ENCODE measurements around the gene GNG4. TPM values are rescaled to one million over a fixed set of nuclear protein-coding genes. Genes with fewer than 3 reads are reported as not detected.

The GNG4 gene
- total RNA-seq, 1 donor from 2014 or later, result 0.60 TPM

DNA sequence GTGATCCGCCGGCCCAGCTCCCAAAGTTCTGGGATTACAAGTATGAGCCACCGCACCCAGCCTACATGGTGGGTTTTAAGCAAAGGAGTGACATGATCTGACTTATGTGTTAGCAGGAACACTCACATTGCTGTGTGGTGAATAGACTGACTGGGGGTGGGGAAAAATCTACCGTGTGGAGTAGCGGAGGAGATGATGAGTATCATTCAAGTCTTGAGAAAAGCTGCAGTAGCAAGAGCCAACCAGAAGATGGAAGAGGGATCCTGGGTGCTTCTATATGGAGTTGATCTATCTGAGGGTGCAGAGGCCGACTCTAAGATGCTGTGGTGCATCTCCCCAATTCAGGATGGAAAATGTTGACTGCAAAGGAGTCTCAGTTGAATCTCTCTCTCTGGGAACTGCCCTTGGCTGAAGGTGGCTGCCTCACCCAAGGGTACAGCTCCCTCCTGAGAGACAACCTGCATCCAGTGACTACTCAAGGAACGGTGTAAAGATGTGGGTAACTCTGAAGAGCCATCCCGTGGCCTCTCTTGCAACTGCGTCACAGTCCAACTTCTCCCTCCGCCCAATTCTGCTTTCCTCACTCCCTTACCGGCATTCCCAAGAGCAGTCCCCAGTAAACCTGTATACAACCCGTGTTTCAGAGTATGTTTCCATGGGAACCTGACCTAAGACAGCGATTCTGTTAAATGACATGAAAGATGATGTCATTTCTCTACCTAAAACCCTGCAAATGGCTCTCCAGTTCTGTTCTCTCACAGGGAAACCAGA, 137.9 kb downstream of the GNG4 start:
- Mint-ChIP-seq H3K27me3 (ENCODE audit: low read depth) (no peaks in the 10 kb centered on the region), H3K36me3 (ENCODE audit: low read depth) (no peaks in the 10 kb centered on the region), H3K9me3 (ENCODE audit: low read depth) (no peaks in the 10 kb centered on the region), H3K4me1 (ENCODE audit: low read depth) (no peaks in the 10 kb centered on the region), H3K27ac (ENCODE audit: unreplicated experiment) (no peak overlapping the region), H3K4me3 (ENCODE audit: unreplicated experiment) (no peak overlapping the region)
- DNase-seq (ENCODE audit: low spot score), result no peak
- TF ChIP-seq, protein P1, sequence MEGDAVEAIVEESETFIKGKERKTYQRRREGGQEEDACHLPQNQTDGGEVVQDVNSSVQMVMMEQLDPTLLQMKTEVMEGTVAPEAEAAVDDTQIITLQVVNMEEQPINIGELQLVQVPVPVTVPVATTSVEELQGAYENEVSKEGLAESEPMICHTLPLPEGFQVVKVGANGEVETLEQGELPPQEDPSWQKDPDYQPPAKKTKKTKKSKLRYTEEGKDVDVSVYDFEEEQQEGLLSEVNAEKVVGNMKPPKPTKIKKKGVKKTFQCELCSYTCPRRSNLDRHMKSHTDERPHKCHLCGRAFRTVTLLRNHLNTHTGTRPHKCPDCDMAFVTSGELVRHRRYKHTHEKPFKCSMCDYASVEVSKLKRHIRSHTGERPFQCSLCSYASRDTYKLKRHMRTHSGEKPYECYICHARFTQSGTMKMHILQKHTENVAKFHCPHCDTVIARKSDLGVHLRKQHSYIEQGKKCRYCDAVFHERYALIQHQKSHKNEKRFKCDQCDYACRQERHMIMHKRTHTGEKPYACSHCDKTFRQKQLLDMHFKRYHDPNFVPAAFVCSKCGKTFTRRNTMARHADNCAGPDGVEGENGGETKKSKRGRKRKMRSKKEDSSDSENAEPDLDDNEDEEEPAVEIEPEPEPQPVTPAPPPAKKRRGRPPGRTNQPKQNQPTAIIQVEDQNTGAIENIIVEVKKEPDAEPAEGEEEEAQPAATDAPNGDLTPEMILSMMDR (IDR thresholded peaks at IDR 0.05), result peak; percentile 36

DNA sequence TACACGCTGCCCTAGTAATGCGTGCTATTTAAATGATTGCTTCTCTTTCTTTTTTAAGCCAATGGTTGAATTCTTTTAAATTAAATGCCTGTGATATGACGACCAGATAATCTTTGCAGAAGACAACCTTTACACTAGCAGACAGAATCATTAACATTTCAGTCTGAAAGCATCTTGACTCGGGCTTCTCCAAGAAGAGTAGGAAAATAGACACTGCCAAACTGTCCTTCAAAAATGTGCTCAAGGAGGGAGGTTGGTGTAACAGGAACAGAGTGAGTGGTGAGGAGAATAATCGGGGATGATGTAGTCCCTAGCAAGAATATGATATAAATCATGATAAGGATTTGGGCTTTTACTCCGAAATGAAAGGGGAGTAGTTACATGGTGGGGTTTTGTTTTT, 138.8 kb downstream of the GNG4 start:
- no peaks in the 10 kb centered on the region for H3K36me3 Mint-ChIP-seq (ENCODE audit: low read depth)
- H3K4me1 Mint-ChIP-seq (ENCODE audit: low read depth), result peaks cover 5% of the 10 kb centered on the region
- no peak for DNase-seq (ENCODE audit: low spot score)
- H3K9me3 Mint-ChIP-seq (ENCODE audit: low read depth), result no peaks in the 10 kb centered on the region
- no peak overlapping the region for H3K4me3 Mint-ChIP-seq (ENCODE audit: unreplicated experiment)
- TF ChIP-seq, protein P1 (IDR thresholded peaks at IDR 0.05), result no peak
- H3K27ac Mint-ChIP-seq (ENCODE audit: unreplicated experiment), result no peak overlapping the region
- no peaks in the 10 kb centered on the region for H3K27me3 Mint-ChIP-seq (ENCODE audit: low read depth)

DNA sequence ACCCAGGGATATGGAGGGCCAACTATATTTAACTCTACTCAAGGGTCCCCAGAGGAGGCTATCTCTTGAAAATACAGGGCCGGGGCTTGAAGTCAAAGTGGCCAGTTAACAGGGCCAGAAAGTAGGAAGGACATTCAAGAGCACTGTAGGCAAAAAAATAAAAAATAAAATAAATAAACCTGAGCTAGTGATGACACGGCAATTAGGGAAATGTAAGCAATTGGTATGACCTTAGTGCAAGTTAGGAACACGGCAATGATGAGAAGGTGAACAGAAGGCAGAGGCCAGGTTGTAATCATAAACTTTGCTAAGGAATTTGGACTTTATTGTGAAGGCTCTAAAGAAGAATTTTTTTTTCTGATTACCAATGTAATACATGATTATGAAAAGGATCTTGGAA, 142.0 kb downstream of the GNG4 start:
- TF ChIP-seq, protein P1 (IDR thresholded peaks at IDR 0.05), result no peak
- Mint-ChIP-seq H3K27ac (ENCODE audit: unreplicated experiment) (no peak overlapping the region), H3K4me1 (ENCODE audit: low read depth) (peaks cover 12% of the 10 kb centered on the region), H3K4me3 (ENCODE audit: unreplicated experiment) (no peak overlapping the region), H3K27me3 (ENCODE audit: low read depth) (no peaks in the 10 kb centered on the region), H3K36me3 (ENCODE audit: low read depth) (no peaks in the 10 kb centered on the region), H3K9me3 (ENCODE audit: low read depth) (no peaks in the 10 kb centered on the region)
- no peak for DNase-seq (ENCODE audit: low spot score)

DNA sequence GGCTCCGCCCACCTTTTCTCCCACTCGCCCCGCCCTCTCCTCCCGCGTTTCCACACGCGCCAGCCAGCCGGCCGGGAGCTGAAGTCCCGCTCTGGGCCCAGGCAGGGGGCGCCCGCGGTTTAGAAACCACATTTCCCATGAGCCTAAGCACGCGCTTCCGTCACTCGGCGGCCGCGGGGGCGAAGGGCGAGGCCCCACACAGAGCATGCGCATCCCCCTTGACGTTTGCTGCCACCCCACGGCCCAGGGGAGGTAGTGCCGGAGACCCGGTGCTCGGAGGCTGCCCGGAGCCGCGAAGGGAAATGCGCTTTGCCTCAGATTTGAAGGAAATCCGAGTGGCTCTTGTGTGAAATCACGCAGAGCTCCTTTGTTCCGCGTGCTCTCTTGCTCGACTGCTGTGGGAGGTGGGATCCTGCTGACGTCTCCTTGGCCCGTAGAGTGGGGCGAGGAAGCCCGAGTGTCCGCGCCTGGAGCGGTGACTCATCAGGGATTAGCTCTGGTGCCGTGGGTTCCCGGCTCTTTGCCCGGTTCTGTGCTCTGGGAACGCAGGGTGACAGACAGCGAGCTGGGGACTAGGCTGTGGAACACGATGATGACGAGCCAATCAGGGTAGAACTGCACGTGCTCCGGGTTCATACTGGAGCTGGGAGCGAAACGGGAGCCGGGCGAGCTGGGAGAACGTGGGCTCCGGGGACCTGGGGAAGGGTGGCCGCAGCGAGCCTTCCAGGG, 144.9 kb downstream of the GNG4 start:
- Mint-ChIP-seq H3K4me3 (ENCODE audit: unreplicated experiment) (peak overlapping the region; percentile 91), H3K9me3 (ENCODE audit: low read depth) (no peaks in the 10 kb centered on the region), H3K27ac (ENCODE audit: unreplicated experiment) (peak overlapping the region; percentile 99), H3K27me3 (ENCODE audit: low read depth) (no peaks in the 10 kb centered on the region), H3K4me1 (ENCODE audit: low read depth) (peaks cover 34% of the 10 kb centered on the region), H3K36me3 (ENCODE audit: low read depth) (no peaks in the 10 kb centered on the region)
- peak; percentile 99 for DNase-seq (ENCODE audit: low spot score)
- TF ChIP-seq, protein P1 (IDR thresholded peaks at IDR 0.05), result peak; percentile 94

DNA sequence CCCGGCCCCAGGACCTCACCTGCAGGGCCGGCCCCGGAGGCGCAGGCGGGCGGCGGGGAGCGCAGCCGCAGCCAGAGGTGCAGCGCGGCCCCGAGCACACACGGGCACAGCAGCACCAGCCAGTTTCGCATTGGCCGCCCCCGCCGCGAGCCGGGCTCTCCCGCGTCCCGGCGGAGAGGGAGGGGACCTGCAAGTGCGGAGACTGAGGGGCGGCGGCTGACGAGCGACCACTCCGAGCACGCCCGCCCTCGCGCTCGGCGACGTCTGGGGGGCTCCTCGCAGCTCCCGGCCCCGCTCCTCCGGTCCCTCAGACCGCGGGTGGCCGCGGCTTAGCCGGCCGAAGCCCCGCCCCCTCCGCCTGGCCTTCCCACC, 145.5 kb downstream of the GNG4 start, which contains the start of gene B3GALNT2:
TSS of gene B3GALNT2 (minus strand) at position 331 of the 372 bp plus-strand sequence. CDS start at position 131, 200 bp downstream.
- Mint-ChIP-seq H3K4me1 (ENCODE audit: low read depth) (peaks cover 34% of the 10 kb centered on the region), H3K27ac (ENCODE audit: unreplicated experiment) (peak within 1 kb of the TSS; percentile 99), H3K36me3 (ENCODE audit: low read depth) (no peaks in the 10 kb centered on the region), H3K4me3 (ENCODE audit: unreplicated experiment) (peak within 1 kb of the TSS; percentile 91), H3K27me3 (ENCODE audit: low read depth) (no peaks in the 10 kb centered on the region), H3K9me3 (ENCODE audit: low read depth) (no peaks in the 10 kb centered on the region)
- no peak for DNase-seq (ENCODE audit: low spot score)
- TF ChIP-seq, protein P1 (IDR thresholded peaks at IDR 0.05), result no peak
